HepG2 (cell line): ENCODE measurements around the gene ANKRD29. TPM values are rescaled to one million over a fixed set of nuclear protein-coding genes. Genes with fewer than 3 reads are reported as not detected.

Experiments used
- ATAC-seq: fragments of 200-7000 bp; cut with Tn5 transposase; 3 replicates; pipeline ENCODE4 v1.9.1; 2020; ENCODE audit warnings: mild to moderate bottlenecking, moderate library complexity
- BruUV-seq: library from RNA; stranded (reverse); fragments of 400-500 nt; replicated peaks from 2 replicates; lab custom pipeline; 2021; lab: Mats Ljungman, UMichigan
- CTCF ChIA-PET: fragments of 300-600 bp; formaldehyde crosslinking; extraction: SDS; loops from one replicate; lab custom pipeline; 2021; ENCODE audit warnings: low total read pairs, inconsistent platforms, low intra/inter-chr PET ratio; lab: Yijun Ruan, JAX
- POLR2A ChIA-PET: fragments of 350-600 bp; sonication (Branson Sonifier 250); formaldehyde crosslinking; loops from one replicate; lab custom pipeline; 2020; ENCODE audit warnings: antibody characterized with exemption, inconsistent platforms; lab: Yijun Ruan, JAX
- DNase-seq: peaks from one replicate; pipeline ENCODE4 v3.0.0-alpha.2; 2015; ENCODE audit warnings: low spot score
- FAIRE-seq: peaks from 3 replicates; lab custom pipeline; 2011; peaks lifted over from hg19 to GRCh38; lab: Jason Lieb, UNC
- H2AFZ ChIP-seq: one replicate; pipeline ENCODE4 v1.6.1; 2011; ENCODE audit warnings: low read length, inconsistent platforms
- H3K27ac ChIP-seq: fragments of 300-600 bp; 3 replicates; pipeline ENCODE4 v1.8.0; 2011; ENCODE audit warnings: mixed run types, mild to moderate bottlenecking, mixed read lengths, low read length, inconsistent platforms; ENCODE audit not compliant: insufficient read depth; ENCODE audit errors: extremely low read length
- H3K27me3 ChIP-seq, 2 experiments: fragments of 200-600 bp in 1 of 2; 2 replicates in 1 of 2; 3 replicates in 1 of 2; pipeline versions ENCODE4 v1.6.0 to v1.8.0; 2011; ENCODE audit warnings: low read length in 2 of 2, mild to moderate bottlenecking in 2 of 2, moderate library complexity in 2 of 2, inconsistent platforms in 1 of 2; ENCODE audit not compliant: insufficient read depth in 2 of 2, control insufficient read depth in 1 of 2
- H3K36me3 ChIP-seq, 2 experiments: fragments of 200-600 bp in 1 of 2; replicated peaks in 1 of 2; 2 replicates in 1 of 2; 3 replicates in 1 of 2; pipeline versions ENCODE4 v1.5.1 to v1.8.0; 2011; ENCODE audit warnings: low read length in 2 of 2, inconsistent platforms in 1 of 2; ENCODE audit not compliant: insufficient read depth in 2 of 2, control insufficient read depth in 1 of 2
- H3K4me1 ChIP-seq: 2 replicates; pipeline ENCODE4 v1.5.1; 2012; ENCODE audit warnings: low read length, inconsistent platforms; ENCODE audit not compliant: insufficient read depth
- H3K4me2 ChIP-seq: 2 replicates; pipeline ENCODE4 v1.6.0; 2011; ENCODE audit warnings: low read depth, low read length, inconsistent platforms
- H3K4me3 ChIP-seq, 3 experiments: fragments of 200-600 bp in 1 of 3; sonication (generic), shearing (Covaris generic) in 1 of 3; replicated peaks in 1 of 3; 2 replicates each; pipeline ENCODE4 v1.5.1; 2011 to 2016; ENCODE audit warnings: low read length in 3 of 3, inconsistent platforms in 2 of 3, low read depth in 2 of 3, mild to moderate bottlenecking in 2 of 3, control low read depth in 1 of 3, mixed read lengths in 1 of 3; ENCODE audit not compliant: insufficient read depth in 1 of 3
- H3K79me2 ChIP-seq: one replicate; pipeline ENCODE4 v1.6.1; 2011; ENCODE audit warnings: low read length, inconsistent platforms; ENCODE audit not compliant: insufficient read depth
- H3K9ac ChIP-seq: 2 replicates; pipeline ENCODE4 v1.6.0; 2011; ENCODE audit warnings: mild to moderate bottlenecking, low read depth, low read length, inconsistent platforms; ENCODE audit not compliant: insufficient read depth
- H3K9me3 ChIP-seq: 2 replicates; pipeline ENCODE4 v1.5.1; 2012; ENCODE audit warnings: mild to moderate bottlenecking, low read length
- H4K20me1 ChIP-seq: 2 replicates; pipeline ENCODE4 v1.6.0; 2011; ENCODE audit warnings: inconsistent platforms, mild to moderate bottlenecking, low read length, moderate library complexity; ENCODE audit not compliant: insufficient read depth
- ATF1 ChIP-seq: IDR thresholded peaks from 2 replicates; pipeline ENCODE4 v1.6.1; 2016; ENCODE audit warnings: mild to moderate bottlenecking, control low read depth
- DPF2 ChIP-seq: sonication (generic); formaldehyde crosslinking; IDR thresholded peaks from 2 replicates; pipeline ENCODE4 v1.4.0; 2020; ENCODE audit warnings: mild to moderate bottlenecking, low read depth, missing genetic modification reagents, borderline replicate concordance
- FOXA1 ChIP-seq, 2 experiments: fragments of 450-650 bp in 1 of 2; sonication (generic) in 1 of 2; formaldehyde crosslinking in 1 of 2; IDR thresholded peaks; 2 replicates each; pipeline versions ENCODE4 v1.4.0 to v1.6.1; 2016 to 2020; ENCODE audit warnings: missing genetic modification reagents in 1 of 2
- FOXA3 ChIP-seq: IDR thresholded peaks from 2 replicates; pipeline ENCODE4 v1.6.1; 2016; ENCODE audit warnings: missing genetic modification reagents, missing compliant biosample characterization
- HNF4A ChIP-seq: sonication (generic); formaldehyde crosslinking; IDR thresholded peaks from 2 replicates; pipeline ENCODE4 v1.4.0; 2020; ENCODE audit warnings: missing genetic modification reagents
- MED13 ChIP-seq: sonication (generic); formaldehyde crosslinking; IDR thresholded peaks from 2 replicates; pipeline ENCODE4 v1.5.0; 2020; ENCODE audit warnings: missing genetic modification reagents
- NR2F6 ChIP-seq, 2 experiments: IDR thresholded peaks; 2 replicates each; pipeline ENCODE4 v1.6.1; 2016; ENCODE audit warnings: antibody characterized with exemption in 1 of 2, mild to moderate bottlenecking in 1 of 2
- PPARG ChIP-seq: conservative IDR thresholded peaks from 2 replicates; pipeline ENCODE4 v1.6.1; 2016; ENCODE audit warnings: missing biosample characterization, missing genetic modification reagents
- RARA ChIP-seq: IDR thresholded peaks from 2 replicates; pipeline ENCODE4 v1.6.1; 2016; ENCODE audit warnings: missing genetic modification reagents, missing compliant biosample characterization
- RFXAP ChIP-seq: sonication (generic); formaldehyde crosslinking; IDR thresholded peaks from 2 replicates; pipeline ENCODE4 v1.4.0; 2020; ENCODE audit warnings: missing genetic modification reagents, borderline replicate concordance
- SCMH1 ChIP-seq: sonication (generic); formaldehyde crosslinking; IDR thresholded peaks from 2 replicates; pipeline ENCODE4 v1.9.0; 2021; ENCODE audit warnings: missing genetic modification reagents, mild to moderate bottlenecking, borderline replicate concordance
- SP140L ChIP-seq: sonication (generic); formaldehyde crosslinking; IDR thresholded peaks from 2 replicates; pipeline ENCODE4 v1.4.0; 2020; ENCODE audit warnings: missing genetic modification reagents, borderline replicate concordance
- TEAD3 ChIP-seq: optimal IDR thresholded peaks from 2 replicates; pipeline ENCODE3; 2016; ENCODE audit warnings: borderline replicate concordance
- ZFP37 ChIP-seq: sonication (generic); formaldehyde crosslinking; IDR thresholded peaks from 2 replicates; pipeline ENCODE4 v1.4.0; 2020; ENCODE audit warnings: missing genetic modification reagents, borderline replicate concordance
- ZMYM4 ChIP-seq: sonication (generic); formaldehyde crosslinking; IDR thresholded peaks from 2 replicates; pipeline ENCODE4 v1.8.1; 2023; ENCODE audit warnings: mild to moderate bottlenecking, missing genetic modification reagents
- in situ Hi-C: cut with HindIII; loops from 2 replicates; pipeline ENCODE4 v1.10.0; 2017; ENCODE audit warnings: low pct_unique_long_range_greater_than_20kb; ENCODE audit not compliant: extremely low pct_ligation_motif_present
- intact Hi-C: fragments of 100-400 bp; cut with micrococcal nuclease; formaldehyde crosslinking; loops from one replicate; pipeline ENCODE4 v1.10.0; 2022; ENCODE audit not compliant: unreplicated experiment
- polyA plus RNA-seq, 8 experiments: library from polyadenylated mRNA; depleted of rRNA in 3 of 8; stranded (reverse) in 7 of 8; unstranded in 1 of 8; fragments of >200 nt; fragmentation: Illumina TruSeq in 4 of 8; extraction: Trizol in 4 of 8; gene quantifications; 2 replicates each; pipeline versions ENCODE4 v1.2.1 to v1.2.3, GENCODE V29; 2011 to 2016; ENCODE audit warnings: low read depth in 4 of 8, missing spikeins in 1 of 8, mixed read lengths in 1 of 8; ENCODE audit not compliant: insufficient read depth in 1 of 8
- total RNA-seq, 5 experiments: library from RNA; depleted of rRNA; stranded (reverse); fragments of >200 nt; fragmentation: Illumina TruSeq; extraction: Trizol; gene quantifications; 2 replicates each; pipeline ENCODE4 v1.2.3, GENCODE V29; 2016; ENCODE audit warnings: low read depth in 1 of 5
- TF ChIP-seq, protein P1 (sequence below): sonication (generic); formaldehyde crosslinking; IDR thresholded peaks from 2 replicates; pipeline ENCODE4 v1.4.0; 2020; ENCODE audit warnings: missing genetic modification reagents
- TF ChIP-seq, protein P2 (sequence below): sonication (generic); formaldehyde crosslinking; IDR thresholded peaks from 2 replicates; pipeline ENCODE4 v1.4.0; 2020; ENCODE audit warnings: missing genetic modification reagents
- TF ChIP-seq, protein P3 (sequence below): sonication (generic); formaldehyde crosslinking; conservative IDR thresholded peaks from 2 replicates; pipeline ENCODE4 v1.4.0; 2020; ENCODE audit warnings: mild to moderate bottlenecking, missing genetic modification reagents, moderate library complexity

Gene ANKRD29
- total and polyA plus RNA-seq, 2 of the 13 experiments (the other 11 are each of a cell fraction or from before 2014, with no cell fraction given), result not detected

DNA sequence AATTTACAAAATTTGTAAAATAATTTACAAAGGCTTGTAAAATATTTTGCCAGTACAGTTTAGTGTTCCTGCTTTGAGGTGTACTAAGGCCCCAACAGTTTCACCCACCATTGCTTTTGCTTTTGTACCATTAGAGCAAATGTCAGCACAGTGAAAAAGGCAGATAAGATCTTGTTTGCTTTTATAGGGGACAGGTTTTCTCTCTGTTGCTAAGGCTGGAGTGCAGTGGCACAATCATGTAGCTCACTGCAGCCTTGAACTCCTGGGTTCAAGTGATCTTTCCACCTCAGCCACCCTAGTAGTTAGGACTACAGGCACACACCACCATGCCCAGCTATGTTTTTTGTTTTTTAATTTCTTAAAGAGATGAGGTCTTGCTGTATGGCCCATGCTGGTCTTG is 56.8 kb downstream of the ANKRD29 start:
- Histone ChIP-seq H3K4me3 (no peak overlapping the region), H3K9me3 (no peaks in the 10 kb centered on the region), H3K79me2 (no peaks in the 10 kb centered on the region), H4K20me1 (no peaks in the 10 kb centered on the region), H2AFZ (no peak overlapping the region), H3K4me1 (peaks cover 28% of the 10 kb centered on the region), H3K27me3 (no peaks in the 10 kb centered on the region), H3K9ac (no peak overlapping the region), H3K27ac (no peak overlapping the region), H3K4me2 (no peak overlapping the region), H3K36me3 (no peaks in the 10 kb centered on the region)
- peak; percentile 62 for ATAC-seq
- BruUV-seq, result no TSS peak
- ChIA-PET CTCF (no interaction called here), POLR2A (no interaction called here)
- intact Hi-C loops (no loop called here), in situ Hi-C loops (no loop called here)
- peak; percentile 61 for DNase-seq
- FAIRE-seq, result peak; percentile 57
- TF ChIP-seq, protein P1, sequence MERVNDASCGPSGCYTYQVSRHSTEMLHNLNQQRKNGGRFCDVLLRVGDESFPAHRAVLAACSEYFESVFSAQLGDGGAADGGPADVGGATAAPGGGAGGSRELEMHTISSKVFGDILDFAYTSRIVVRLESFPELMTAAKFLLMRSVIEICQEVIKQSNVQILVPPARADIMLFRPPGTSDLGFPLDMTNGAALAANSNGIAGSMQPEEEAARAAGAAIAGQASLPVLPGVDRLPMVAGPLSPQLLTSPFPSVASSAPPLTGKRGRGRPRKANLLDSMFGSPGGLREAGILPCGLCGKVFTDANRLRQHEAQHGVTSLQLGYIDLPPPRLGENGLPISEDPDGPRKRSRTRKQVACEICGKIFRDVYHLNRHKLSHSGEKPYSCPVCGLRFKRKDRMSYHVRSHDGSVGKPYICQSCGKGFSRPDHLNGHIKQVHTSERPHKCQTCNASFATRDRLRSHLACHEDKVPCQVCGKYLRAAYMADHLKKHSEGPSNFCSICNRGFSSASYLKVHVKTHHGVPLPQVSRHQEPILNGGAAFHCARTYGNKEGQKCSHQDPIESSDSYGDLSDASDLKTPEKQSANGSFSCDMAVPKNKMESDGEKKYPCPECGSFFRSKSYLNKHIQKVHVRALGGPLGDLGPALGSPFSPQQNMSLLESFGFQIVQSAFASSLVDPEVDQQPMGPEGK (CRISPR knock-in tag), result peak; percentile 59
- TF ChIP-seq FOXA3 (CRISPR knock-in tag) (0 out of 2 replicates have a peak, but pooled peaks have one; percentile 9), FOXA1 (IDR thresholded peaks at IDR 0.05) (no peak), FOXA1 (CRISPR knock-in tag; IDR thresholded peaks at IDR 0.05) (0 out of 2 replicates have a peak, but pooled peaks have one; percentile 25), ZMYM4 (CRISPR knock-in tag) (0 out of 2 replicates have a peak, but pooled peaks have one; percentile 14), MED13 (CRISPR knock-in tag) (no peak), ZFP37 (CRISPR knock-in tag) (no peak), PPARG (CRISPR knock-in tag) (peak; percentile 63), DPF2 (CRISPR knock-in tag) (0 out of 2 replicates have a peak, but pooled peaks have one; percentile 42), NR2F6 (IDR thresholded peaks at IDR 0.05) (no peak), NR2F6 (CRISPR knock-in tag; IDR thresholded peaks at IDR 0.05) (peak; percentile 31; the same call in 1 of the 2 replicates), SCMH1 (CRISPR knock-in tag) (no peak), TEAD3 (CRISPR knock-in tag) (peak; percentile 8), HNF4A (CRISPR knock-in tag) (peak; percentile 71), RFXAP (CRISPR knock-in tag) (0 out of 2 replicates have a peak, but pooled peaks have one; percentile 73), RARA (peak; percentile 39; the same call in 1 of the 2 replicates), SP140L (CRISPR knock-in tag) (no peak), ATF1 (CRISPR knock-in tag) (no peak)
- TF ChIP-seq, protein P2, sequence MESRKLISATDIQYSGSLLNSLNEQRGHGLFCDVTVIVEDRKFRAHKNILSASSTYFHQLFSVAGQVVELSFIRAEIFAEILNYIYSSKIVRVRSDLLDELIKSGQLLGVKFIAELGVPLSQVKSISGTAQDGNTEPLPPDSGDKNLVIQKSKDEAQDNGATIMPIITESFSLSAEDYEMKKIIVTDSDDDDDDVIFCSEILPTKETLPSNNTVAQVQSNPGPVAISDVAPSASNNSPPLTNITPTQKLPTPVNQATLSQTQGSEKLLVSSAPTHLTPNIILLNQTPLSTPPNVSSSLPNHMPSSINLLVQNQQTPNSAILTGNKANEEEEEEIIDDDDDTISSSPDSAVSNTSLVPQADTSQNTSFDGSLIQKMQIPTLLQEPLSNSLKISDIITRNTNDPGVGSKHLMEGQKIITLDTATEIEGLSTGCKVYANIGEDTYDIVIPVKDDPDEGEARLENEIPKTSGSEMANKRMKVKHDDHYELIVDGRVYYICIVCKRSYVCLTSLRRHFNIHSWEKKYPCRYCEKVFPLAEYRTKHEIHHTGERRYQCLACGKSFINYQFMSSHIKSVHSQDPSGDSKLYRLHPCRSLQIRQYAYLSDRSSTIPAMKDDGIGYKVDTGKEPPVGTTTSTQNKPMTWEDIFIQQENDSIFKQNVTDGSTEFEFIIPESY (CRISPR knock-in tag), result no peak
- TF ChIP-seq, protein P3, sequence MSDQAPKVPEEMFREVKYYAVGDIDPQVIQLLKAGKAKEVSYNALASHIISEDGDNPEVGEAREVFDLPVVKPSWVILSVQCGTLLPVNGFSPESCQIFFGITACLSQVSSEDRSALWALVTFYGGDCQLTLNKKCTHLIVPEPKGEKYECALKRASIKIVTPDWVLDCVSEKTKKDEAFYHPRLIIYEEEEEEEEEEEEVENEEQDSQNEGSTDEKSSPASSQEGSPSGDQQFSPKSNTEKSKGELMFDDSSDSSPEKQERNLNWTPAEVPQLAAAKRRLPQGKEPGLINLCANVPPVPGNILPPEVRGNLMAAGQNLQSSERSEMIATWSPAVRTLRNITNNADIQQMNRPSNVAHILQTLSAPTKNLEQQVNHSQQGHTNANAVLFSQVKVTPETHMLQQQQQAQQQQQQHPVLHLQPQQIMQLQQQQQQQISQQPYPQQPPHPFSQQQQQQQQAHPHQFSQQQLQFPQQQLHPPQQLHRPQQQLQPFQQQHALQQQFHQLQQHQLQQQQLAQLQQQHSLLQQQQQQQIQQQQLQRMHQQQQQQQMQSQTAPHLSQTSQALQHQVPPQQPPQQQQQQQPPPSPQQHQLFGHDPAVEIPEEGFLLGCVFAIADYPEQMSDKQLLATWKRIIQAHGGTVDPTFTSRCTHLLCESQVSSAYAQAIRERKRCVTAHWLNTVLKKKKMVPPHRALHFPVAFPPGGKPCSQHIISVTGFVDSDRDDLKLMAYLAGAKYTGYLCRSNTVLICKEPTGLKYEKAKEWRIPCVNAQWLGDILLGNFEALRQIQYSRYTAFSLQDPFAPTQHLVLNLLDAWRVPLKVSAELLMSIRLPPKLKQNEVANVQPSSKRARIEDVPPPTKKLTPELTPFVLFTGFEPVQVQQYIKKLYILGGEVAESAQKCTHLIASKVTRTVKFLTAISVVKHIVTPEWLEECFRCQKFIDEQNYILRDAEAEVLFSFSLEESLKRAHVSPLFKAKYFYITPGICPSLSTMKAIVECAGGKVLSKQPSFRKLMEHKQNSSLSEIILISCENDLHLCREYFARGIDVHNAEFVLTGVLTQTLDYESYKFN (CRISPR knock-in tag), result peak; percentile 47
